Thoracic aorta (tissue), 2 donors: Measurements from ENCODE around the gene EPHA10. TPM values are rescaled to one million over a fixed set of nuclear protein-coding genes. Genes with fewer than 3 reads are reported as not detected.

ENCODE experiments used
- ATAC-seq: fragments of 150-250 bp; one replicate; pipeline ENCODE4 v1.8.0; 2017; ENCODE audit warnings: low read depth; ENCODE audit not compliant: insufficient number of reproducible peaks, low FRiP score
- DNase-seq: peaks from one replicate; pipeline ENCODE4 v3.0.0-alpha.2; 2020; ENCODE audit warnings: low spot score
- H3K27ac ChIP-seq, 2 donors: fragments of 200-600 bp; sonication (generic); 1 replicate in 1 of 2; 2 replicates in 1 of 2; pipeline ENCODE4 v1.5.1; 2016; ENCODE audit warnings: mild to moderate bottlenecking in 2 of 2, moderate library complexity in 2 of 2
- H3K27me3 ChIP-seq: fragments of 200-600 bp; sonication (generic); replicated peaks from 2 replicates; pipeline ENCODE4 v1.6.0; 2016; ENCODE audit warnings: mild to moderate bottlenecking; ENCODE audit not compliant: insufficient read depth
- H3K36me3 ChIP-seq: fragments of 200-600 bp; sonication (generic); one replicate; pipeline ENCODE4 v1.5.1; 2016
- H3K4me1 ChIP-seq, 2 donors: fragments of 200-600 bp; sonication (generic); 1 replicate in 1 of 2; 2 replicates in 1 of 2; pipeline versions ENCODE4 v1.5.1 to v1.6.0; 2016; ENCODE audit warnings: low read depth in 2 of 2, mild to moderate bottlenecking in 1 of 2; ENCODE audit not compliant: control insufficient read depth in 1 of 2
- H3K4me3 ChIP-seq: fragments of 200-600 bp; sonication (generic); 2 replicates; pipeline ENCODE4 v1.5.1; 2016; ENCODE audit warnings: mild to moderate bottlenecking
- H3K9me3 ChIP-seq: fragments of 200-600 bp; sonication (generic); 2 replicates; pipeline ENCODE4 v1.5.1; 2016
- total RNA-seq, 2 donors: library from RNA; depleted of rRNA; stranded (reverse); fragments of >200 nt; gene quantifications; one replicate each; pipeline versions ENCODE4 v1.1.0 to v1.2.3, GENCODE V29; 2016
- TF ChIP-seq, protein P1 (sequence below): fragments of 200-600 bp; sonication (generic); IDR thresholded peaks from one replicate; pipeline ENCODE4 v1.5.1; 2019; ENCODE audit warnings: antibody characterized with exemption

Gene EPHA10
- total RNA-seq, 2 donors from 2014 or later, result not detected

DNA sequence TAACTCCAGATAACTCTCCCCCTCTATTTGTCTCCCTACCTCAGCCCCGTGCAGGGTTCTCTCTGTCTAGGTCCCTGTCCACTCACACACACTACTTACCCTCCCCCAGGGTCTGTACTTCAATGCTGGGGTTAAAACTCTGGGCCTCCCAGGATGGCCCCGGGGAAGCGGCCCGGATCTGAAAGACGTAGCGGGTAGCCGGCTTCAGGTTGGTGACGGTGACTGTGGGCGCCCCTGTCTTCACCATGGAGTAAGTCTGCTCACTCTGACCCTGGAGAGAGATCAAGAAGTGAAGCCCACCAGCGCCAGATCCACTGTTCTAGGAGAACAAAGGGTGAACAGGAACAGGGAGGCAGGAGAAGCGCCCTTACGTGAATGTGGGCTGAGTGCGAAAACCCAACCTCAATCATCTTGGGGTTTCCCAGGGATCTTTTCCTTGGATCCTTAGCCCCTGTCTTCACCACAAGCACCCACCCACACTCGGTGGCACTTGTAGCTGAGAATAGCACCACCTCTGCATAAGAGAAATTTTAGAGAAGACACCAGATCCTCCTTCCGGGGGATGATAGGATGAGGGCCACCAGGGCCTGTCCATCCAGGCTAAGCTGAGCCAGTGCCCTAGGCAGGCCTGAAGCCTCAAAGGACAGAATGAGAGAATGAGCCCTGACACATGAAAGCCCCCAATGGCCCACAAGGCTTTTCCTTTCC lies 33.5 kb downstream of the EPHA10 start:
- H3K9me3 ChIP-seq, result no peaks in the 10 kb centered on the region
- no peak overlapping the region for H3K4me3 ChIP-seq
- no peak for ATAC-seq
- TF ChIP-seq, protein P1, sequence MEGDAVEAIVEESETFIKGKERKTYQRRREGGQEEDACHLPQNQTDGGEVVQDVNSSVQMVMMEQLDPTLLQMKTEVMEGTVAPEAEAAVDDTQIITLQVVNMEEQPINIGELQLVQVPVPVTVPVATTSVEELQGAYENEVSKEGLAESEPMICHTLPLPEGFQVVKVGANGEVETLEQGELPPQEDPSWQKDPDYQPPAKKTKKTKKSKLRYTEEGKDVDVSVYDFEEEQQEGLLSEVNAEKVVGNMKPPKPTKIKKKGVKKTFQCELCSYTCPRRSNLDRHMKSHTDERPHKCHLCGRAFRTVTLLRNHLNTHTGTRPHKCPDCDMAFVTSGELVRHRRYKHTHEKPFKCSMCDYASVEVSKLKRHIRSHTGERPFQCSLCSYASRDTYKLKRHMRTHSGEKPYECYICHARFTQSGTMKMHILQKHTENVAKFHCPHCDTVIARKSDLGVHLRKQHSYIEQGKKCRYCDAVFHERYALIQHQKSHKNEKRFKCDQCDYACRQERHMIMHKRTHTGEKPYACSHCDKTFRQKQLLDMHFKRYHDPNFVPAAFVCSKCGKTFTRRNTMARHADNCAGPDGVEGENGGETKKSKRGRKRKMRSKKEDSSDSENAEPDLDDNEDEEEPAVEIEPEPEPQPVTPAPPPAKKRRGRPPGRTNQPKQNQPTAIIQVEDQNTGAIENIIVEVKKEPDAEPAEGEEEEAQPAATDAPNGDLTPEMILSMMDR, result no peak
- H3K27ac ChIP-seq, result no peak overlapping the region
- H3K27me3 ChIP-seq, result no peaks in the 10 kb centered on the region
- no peaks in the 10 kb centered on the region for H3K36me3 ChIP-seq
- DNase-seq, result no peak
- no peaks in the 10 kb centered on the region for H3K4me1 ChIP-seq

DNA sequence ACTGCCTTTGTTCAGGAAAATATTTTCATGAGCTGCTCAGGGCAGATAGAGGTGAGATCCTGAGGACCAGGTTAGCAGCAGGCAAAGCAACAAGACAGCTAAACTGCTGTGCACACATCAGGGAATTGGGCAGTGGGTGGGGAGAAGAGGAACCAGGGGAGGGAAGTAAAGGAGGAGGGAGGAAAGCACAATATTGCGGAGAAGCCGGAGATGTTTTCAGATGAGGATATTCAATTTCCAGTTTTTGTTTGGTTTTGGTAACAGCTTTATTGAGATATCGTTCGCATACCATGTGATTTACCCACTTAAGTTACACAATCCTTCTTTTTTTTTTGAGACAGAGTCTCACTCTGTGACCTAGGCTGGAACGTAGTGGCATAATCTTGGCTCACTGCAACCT lies 34.5 kb downstream of the EPHA10 start:
- H3K27ac ChIP-seq, result no peak overlapping the region

DNA sequence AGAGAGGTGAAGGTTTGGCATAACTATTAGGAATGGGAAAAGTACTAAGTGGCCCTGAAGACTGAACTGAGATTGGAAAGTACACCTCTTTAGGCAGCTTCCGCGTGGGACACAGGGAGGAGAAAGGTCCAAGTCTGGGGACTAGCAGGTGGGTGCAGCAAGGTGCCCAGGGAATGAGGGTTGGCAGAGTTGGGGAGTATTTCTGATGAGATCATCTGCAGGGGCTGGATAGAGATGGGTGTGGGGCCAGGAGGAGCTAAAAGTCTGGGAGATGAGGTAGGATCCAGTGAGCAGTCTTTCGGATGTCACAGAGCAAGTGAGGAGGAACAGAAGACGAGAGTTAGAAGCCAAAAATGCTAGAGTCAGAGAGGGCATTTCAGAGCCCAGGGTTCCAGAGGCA lies 36.5 kb downstream of the EPHA10 start:
- no peak for DNase-seq
- Histone ChIP-seq H3K27me3 (no peaks in the 10 kb centered on the region), H3K36me3 (no peaks in the 10 kb centered on the region), H3K4me1 (no peaks in the 10 kb centered on the region), H3K27ac (no peak overlapping the region), H3K9me3 (no peaks in the 10 kb centered on the region), H3K4me3 (no peak overlapping the region)
- TF ChIP-seq, protein P1, result no peak
- ATAC-seq, result no peak

More for the DNA sequence above, 34.5 kb downstream of the EPHA10 start:
- H3K27me3 ChIP-seq, result no peaks in the 10 kb centered on the region
- ATAC-seq (no peak), DNase-seq (no peak)
- no peak overlapping the region for H3K4me3 ChIP-seq
- no peaks in the 10 kb centered on the region for H3K4me1 ChIP-seq
- no peaks in the 10 kb centered on the region for H3K36me3 ChIP-seq
- TF ChIP-seq, protein P1, result no peak
- no peaks in the 10 kb centered on the region for H3K9me3 ChIP-seq

- H3K9me3 ChIP-seq, result no peaks in the 10 kb centered on the region
- TF ChIP-seq, protein P1, result no peak
- H3K27ac ChIP-seq, result no peak overlapping the region
- H3K4me3 ChIP-seq, result no peak overlapping the region
- ATAC-seq, result no peak
- no peaks in the 10 kb centered on the region for H3K4me1 ChIP-seq
- no peak for DNase-seq
- H3K27me3 ChIP-seq, result no peaks in the 10 kb centered on the region
- H3K36me3 ChIP-seq, result no peaks in the 10 kb centered on the region
Measured at GRCh38 chr1:37726751-37727585, 38.0 kb downstream of the EPHA10 start.

- DNase-seq, result no peak
- no peak overlapping the region for H3K27ac ChIP-seq
- TF ChIP-seq, protein P1, result no peak
- H3K4me1 ChIP-seq, result no peaks in the 10 kb centered on the region
- ATAC-seq, result no peak
- H3K36me3 ChIP-seq, result no peaks in the 10 kb centered on the region
- no peaks in the 10 kb centered on the region for H3K27me3 ChIP-seq
- H3K9me3 ChIP-seq, result no peaks in the 10 kb centered on the region
- no peak overlapping the region for H3K4me3 ChIP-seq
Measured at GRCh38 chr1:37725851-37726613, 38.9 kb downstream of the EPHA10 start.
